ENCODE results near the gene CLN3.
"Not testable (repeated sequence)": the region's sequence is repeated elsewhere in the genome, so short reads cannot be mapped to it uniquely, and the experiment has no call there.

Gene CLN3

DNA sequence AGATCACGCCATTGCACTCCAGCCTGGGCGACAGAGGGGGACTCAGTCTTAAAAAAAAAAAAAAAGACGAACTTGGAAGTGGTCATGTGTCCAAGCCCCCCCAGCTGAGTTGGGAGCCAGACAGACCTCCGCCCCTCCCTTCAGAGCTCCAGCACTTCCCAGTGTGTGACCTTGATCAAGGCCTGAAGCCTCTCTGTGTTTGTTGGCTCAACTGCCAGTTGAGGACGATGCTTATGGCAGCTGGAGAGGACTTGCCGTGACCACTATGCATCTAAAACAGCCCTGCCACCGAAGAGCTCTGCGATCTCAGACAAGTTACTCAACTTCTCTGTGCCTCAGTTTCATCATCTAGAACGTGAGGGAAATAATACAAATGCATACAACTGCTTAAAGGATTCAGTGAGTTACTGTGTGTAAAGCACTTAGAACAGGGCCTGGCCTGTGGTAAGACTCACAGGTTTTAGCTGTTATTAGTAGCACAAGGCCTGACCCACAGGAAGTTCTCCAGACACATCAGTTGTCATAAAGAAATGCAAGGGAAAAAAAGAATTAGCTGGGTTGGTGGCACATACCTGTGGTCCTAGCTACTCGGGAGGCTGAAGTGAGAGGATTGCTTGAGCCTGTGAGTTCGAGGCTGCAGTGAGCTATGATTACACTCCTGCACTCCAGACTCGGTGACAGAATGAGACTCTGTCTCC lies 21.8 kb upstream of the CLN3 start:
- DNase-seq (ENCODE audit: low read depth in 2 of 2): no peak

DNA sequence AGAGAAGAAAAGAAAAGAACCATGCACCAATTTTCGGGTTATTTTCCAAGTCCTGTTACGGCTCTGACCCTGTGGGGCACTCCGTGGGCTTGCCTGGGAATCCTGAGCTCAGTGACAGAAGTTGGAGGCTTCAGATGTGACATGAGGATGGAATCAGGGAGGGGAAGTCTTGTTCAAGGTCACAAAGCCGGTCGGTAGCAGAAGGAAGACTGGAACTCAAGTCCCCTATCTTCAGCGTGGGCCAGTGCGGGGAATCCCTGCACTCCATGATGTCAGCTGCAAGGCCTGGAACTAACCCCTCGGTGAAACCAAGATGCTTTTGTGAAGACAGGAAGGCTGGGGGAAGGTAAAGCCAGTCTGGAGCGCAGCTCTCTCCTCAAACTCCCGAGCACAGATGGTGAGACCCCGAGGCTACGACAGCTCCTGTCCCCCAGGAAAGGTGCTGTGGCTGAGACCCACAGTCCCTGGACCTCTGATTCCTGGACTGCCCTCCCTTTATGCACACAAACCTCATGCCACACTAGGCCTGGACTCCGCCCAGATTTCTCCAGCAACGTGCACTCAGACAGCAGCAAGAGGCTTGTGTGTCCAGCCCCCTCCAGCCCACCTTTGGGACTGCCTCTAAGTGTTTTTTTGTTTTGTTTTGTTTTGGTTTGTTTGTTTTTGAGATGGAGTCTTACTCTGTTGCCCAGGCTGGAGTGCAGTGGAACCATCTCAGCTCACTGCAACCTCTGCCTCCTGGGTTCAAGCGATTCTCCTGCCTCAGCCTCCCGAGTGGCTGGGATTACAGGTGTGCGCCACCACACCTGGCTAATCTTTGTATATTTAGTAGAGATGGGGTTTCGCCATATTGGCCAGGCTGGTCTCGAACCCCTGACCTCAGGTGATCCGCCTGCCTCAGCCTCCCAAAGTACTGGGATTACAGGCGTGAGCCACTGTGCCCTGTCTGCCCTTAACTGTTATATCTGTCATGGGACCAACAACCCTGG lies 20.2 kb upstream of the CLN3 start:
- DNase-seq (ENCODE audit: low read depth in 2 of 2): no peak

DNA sequence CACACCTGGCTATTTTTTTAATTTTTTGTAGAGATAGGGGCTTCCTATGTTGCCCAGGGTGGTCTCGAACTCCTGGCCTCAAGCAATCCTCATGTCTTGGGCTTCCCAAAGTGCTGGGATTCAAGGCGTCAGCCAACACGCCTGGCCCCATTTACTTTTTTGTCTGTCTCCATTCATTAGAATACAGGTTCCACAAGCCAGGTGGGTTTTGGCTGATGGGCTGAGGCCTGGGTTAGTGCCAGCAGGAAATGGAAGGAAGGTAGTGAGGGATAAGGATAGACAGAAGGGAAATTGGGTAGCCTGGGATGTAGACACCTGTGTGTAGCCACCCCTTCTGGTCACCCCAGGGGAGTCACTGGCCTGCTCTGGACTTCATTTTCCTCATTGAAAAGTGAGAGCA lies 19.2 kb upstream of the CLN3 start:
- DNase-seq (ENCODE audit: low read depth in 2 of 2): no peak

DNA sequence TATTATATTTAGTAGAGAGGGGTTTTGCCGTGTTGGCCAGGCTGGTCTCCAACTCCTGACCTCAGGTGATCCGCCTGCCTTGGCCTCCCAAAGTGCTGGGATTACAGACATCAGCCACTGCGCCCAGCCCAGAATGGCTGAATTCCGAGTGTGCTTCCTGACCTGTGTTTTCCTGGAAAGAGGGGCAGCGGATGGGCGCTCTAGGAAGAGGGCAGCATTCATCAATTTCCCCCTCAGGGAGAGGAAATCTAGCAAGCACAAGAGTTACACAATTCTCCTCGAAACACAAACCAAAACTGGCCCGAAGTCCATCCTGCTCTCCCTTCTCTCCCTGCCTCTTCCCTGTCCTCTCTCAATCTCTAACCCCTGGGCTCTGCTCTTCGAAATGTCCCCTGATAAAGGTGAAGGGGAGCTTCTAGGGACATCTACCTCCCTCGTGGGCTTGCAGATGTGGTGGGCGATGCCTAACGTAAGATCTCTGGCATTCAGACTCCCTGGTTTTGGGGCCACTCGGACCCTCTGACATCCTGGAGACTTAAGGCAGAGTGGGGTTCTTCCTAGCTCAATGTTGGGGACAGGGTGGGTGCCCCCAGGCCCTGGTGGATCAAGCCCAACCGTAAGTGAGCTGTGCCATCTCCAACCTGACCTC lies 13.7 kb upstream of the CLN3 start:
- no peak for DNase-seq (ENCODE audit: low read depth in 2 of 2)

DNA sequence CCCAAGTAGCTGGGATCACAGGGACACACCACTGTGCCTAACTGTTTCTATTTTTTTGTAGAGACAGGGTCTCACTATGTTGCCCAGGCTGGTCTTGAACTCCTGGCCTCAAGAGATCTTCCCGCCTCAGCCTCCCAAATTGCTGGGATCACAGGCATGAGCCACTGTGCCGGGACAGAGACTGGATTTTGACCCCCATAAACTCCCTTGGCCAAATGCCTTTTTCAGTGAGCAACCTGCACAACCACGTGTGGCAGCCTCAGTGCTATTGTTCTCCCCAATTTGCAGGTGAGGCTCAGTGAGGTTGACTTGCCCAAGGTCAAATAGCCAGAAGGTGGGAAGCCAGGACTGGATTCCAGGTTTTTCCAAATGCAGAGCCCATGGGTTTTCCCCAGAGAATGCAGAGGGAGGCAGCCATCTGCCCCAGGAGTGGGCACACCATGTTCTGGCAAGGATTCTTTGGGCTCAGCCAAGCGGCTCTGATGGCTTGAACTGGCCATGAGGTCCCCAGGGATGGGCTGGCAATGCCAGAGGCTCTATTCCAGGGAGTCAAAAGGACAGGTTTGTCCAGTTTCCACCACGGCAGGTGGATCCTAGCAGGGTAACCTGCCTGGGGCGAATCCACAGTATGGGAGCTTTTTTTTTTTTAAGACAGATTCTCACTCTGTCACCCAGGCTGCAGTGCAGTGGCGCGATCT lies 13.0 kb upstream of the CLN3 start:
- no peak for DNase-seq (ENCODE audit: low read depth in 2 of 2)

DNA sequence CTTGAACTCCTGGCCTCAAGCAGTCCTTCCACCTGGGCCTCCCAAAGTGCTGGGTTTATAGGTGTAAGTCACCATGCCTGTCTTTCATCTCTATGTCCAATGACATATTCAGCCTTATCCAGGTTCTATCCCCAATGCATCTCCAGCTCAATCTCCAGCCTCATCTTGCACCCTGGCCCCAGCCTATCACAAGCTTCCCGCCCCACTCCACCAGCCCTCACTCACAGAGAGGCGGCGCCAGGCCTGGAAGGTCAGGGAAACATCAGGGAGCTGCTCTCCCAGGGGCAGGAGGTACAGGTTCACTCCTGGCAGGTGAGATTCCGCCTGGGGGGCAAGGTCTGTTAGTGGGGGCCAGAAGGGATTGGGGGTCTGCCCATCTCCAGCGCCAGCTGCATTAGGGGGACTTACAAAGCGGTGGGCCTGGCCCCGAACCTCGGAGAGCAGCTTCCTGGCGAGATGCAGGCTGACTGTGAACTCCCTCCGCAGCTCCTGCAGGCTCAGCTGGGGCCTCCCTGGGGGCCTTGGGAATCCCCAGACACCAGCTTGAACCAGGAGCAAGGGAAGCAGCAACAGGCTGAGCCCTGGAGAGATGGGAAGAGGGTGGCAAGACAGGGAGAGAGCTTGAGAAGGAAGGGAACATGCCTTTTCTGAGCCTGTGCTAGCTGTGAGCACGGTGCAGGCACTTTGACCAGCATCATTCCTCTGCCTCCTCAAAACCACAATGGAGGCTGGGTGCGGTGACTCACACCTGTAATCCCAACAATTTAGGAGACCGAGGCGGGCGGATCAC lies 11.8 kb upstream of the CLN3 start:
- DNase-seq (ENCODE audit: low read depth in 2 of 2): no peak

DNA sequence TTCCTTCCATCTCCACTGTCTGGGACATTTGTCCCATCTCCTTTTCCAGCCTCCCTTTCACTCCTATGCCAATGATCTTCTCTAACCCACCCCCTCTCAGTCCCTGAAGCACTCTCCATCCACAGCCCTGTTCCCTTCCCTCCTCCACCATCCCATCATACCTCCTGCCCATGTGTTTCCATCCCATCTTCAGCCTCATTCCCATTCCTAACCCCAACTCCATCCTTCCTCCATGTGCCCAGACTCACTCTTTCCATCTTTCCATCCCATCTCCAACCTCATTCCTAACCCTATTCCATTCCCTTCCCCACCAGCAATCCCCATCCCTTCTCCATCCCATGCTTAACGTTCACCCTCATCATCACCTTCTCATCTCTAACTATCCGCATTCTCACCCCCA lies 10.4 kb upstream of the CLN3 start:
- DNase-seq (ENCODE audit: low read depth in 2 of 2): no peak

DNA sequence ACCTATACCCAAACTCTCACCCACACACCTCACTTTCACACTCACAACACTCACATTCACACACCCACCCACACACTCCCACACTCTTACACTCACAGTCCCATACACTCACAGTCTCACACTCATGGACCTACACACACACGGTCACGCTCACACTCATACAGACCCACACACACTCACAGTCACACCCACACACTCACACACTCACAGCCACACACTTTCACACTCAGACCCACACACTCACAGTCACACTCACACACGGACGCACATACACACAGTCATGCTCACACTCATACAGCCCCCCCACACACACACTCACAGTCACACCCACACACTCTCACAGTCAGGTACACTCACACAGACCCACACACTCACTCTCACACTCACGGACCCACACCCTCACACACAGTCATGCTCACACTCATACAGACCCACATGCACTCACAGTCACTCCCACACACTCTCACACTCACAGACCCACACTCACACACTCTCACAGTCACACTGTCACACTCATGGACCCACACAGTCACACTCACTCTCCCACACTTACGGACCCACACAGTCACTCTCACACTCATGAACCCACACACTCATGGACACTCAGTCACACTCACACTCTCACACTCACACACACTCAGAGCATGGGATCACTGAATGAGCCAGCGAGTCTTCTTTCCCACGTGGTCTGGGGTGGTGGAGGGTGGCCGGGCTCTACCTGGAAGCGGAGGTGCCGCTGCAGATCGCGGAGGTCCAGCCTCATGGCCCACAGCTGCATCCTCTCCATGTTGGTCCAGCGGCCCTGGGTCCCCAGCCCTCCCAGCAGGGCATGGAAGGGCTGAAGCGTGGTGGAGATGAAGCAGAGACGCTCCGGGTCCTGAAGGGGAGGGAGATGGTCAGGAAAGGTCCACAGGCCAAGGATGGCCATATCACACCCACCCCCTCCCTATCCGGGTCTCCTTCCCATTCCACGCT lies 9.7 kb upstream of the CLN3 start:
- DNase-seq (ENCODE audit: low read depth in 2 of 2): no peak

DNA sequence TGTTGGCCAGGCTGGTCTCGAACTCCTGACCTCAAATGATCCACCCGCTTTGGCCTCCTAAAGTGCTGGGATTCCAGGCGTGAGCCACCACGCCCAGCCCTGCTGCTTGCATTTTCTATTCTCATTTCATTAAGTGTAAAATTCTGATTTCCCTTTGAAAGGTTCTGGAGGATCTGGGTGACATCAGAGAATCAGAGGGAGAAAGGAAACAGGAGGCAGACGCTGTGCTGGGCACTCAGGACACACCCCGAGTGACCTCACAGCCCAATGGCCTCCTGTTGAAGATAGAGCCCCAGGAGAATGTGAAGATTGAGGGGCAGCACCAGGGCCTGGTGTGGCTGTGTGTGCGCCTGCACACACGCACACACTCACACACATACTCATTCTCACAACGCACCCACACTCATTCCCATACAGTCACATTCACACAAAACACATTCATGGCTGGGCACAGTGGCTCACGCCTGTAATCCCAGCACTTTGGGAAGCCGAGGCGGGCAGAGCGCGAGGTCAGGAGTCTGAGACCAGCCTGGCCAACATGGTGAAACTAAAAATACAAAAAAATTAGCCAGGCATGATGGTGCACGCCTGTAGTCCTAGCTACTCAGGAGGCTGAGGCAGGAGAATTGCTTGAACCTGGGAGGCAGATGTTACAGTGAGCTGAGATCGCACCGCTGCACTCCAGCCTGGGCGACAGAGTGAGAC lies 8.8 kb upstream of the CLN3 start:
- not testable (repeated sequence) for DNase-seq (ENCODE audit: low read depth in 2 of 2)

DNA sequence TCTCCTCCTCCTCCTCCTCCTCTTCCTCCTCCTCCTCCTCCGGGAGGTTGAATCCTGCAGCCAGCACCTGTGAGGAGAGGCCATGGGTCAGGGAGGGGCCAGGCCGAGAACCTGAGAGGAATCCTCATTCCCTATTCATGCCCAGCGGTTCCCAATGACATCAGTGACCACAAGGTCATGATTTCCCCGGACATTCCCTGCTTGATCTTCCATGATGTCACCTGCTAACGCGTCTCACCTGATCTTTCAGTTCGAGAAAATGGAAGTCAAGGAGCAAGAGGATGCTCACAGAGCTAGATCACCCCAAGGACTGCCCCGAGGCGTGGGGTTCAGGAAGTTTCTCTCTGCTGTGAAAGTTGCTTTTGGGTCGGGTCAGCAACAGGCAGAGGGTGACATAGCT lies 8.0 kb upstream of the CLN3 start:
- DNase-seq (ENCODE audit: low read depth in 2 of 2): no peak

DNA sequence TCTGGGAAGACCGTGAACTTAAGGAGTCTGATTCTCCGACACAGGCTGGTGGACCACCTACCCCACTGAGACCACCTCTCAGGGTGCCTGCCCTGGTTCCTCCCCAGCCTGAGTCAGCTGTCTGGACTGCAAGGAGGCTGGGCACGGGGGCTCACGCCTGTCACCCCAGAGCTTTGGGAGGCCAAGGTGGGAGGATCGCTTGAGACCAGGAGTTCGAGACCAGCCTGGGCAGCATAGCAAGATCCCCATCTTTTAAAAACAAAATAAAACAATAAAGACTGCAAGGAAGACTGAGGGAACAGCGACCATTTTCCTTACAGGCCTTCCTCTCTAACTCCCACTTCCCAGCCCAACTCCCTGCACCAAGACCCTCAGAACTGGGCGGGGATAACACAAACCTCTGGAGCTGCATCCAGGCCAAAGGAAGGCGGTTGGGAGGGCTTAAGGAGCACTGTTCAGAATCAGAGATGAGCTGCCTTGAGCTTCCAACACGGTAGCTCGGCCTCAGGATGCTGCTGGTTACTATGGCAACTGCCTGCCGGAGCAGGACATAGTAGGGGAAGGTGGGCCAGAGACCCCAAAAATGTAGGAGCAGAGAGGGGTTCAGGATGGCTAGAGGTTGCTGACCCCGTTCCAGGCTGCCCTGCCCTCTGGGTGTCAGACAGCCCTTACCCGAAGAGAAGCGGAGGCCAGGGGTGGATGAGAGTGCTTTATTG lies 7.0 kb upstream of the CLN3 start:
- no peak for DNase-seq (ENCODE audit: low read depth in 2 of 2)

DNA sequence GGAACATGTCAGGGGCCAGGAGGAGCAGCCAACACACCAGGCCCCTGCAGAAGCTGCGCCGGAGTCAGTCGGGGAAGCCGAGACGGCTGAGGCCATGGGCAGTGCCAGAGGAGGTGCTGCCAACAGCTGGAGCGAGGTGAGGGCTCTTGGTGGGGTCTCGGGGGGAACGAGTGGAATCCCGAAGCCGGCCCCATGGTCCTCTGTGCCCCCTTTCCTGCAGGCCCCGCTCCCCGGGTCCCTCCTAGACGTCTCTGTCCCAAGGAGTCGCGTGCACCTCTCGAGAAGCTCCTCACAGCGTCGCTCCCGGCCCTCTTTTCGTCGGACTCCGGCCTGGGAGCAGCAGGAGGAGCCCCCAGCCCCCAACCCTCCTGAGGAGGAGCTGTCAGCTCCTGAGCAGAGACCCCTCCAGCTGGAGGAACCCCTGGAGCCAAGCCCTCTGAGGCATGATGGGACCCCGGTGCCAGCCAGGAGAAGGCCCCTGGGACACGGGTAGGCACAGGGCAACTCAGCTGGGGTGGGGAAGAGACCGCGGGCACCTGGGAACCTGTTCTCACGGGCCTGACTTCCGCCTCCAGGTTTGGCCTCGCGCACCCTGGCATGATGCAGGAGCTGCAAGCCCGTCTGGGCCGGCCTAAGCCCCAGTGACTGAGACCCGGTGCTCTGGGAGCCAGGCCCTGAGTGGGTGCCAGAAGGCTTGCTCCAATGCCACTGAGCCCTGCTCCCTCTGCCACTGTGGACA lies 6.2 kb upstream of the CLN3 start:
- no peak for DNase-seq (ENCODE audit: low read depth in 2 of 2)

DNA sequence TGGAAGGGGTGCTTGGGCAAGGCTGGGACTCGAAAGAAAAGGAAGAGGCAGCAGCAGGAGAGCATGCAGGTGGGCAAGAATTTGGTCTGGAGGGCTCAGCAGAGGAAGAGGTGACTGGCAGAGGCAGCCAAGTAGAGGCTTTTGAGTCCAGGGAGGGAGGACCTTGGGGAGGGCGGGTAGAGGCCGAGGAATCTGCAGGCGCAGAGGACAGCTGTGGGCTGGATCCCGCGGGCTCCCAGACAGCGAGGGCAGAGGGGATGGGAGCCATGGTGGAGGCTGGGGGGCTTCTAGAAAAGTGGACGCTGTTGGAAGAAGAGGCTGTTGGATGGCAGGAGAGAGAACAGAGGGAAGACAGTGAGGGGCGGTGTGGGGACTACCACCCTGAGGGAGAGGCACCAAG lies 5.5 kb upstream of the CLN3 start:
- DNase-seq (ENCODE audit: low read depth in 2 of 2): no peak

DNA sequence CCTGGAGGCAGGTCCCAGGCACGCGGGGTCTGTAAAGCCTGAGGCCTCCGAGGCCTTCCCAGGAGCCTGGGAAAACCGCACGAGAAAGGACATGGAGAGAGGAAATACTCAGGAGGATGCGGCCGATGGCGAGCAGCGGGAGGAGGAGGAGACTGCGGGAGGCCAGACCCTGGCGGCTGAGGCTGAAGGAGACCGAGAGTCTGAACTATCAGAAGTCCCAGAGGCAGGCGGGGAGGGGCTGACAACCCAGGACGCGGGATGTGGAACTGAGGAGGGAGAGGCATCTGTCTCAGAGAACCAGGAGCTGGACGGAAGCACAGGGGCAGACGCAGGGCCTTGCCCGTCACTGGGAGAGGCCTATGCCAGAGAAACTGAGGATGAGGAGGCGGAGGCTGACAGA lies 5.0 kb upstream of the CLN3 start:
- DNase-seq (ENCODE audit: low read depth in 2 of 2): no peak

DNA sequence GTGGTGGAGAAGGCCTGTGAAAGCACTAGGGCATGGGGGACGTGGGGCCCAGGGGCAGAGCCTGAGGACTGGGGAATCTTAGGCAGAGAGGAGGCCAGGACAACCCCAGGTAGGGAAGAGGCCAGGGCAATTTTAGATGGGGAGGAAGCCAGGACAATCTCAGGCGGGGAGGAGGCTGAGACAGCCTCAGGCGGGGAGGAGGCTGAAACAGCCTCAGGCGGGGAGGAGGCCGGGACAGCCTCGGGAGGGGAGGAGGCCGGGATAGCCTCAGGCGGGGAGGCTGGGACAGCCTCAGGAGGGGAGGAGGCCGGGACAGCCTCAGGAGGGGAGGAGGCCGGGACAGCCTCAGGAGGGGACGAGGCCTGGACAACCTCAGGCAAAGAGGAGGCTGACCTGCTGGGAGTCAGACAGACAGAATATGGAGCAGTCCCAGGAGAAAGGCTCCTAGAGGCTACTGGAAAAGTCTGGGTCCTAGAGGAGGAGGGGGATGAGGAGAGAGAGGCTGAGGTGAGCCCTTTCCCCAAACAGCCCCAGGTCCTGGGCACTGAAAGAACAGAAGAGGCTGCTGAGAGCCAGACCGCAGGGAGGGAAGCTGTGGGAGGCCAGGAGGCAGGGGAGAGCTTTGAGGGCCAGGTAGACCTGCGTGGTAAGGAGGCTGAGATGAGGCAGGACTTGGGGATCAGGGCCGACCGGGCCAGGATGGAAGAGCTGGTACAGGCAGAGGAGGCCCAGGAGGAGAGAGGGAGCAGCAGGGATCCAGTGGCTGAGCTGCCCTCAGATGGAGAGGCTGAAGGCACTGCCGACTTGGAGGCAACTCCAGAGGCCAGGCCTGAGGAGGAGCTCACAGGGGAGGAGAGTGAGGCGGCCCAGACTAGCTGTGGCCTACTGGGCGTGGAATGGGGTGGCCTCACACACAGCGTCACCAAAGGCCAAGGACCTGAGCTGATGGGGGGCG lies 4.2 kb upstream of the CLN3 start:
- no peak for DNase-seq (ENCODE audit: low read depth in 2 of 2)

DNA sequence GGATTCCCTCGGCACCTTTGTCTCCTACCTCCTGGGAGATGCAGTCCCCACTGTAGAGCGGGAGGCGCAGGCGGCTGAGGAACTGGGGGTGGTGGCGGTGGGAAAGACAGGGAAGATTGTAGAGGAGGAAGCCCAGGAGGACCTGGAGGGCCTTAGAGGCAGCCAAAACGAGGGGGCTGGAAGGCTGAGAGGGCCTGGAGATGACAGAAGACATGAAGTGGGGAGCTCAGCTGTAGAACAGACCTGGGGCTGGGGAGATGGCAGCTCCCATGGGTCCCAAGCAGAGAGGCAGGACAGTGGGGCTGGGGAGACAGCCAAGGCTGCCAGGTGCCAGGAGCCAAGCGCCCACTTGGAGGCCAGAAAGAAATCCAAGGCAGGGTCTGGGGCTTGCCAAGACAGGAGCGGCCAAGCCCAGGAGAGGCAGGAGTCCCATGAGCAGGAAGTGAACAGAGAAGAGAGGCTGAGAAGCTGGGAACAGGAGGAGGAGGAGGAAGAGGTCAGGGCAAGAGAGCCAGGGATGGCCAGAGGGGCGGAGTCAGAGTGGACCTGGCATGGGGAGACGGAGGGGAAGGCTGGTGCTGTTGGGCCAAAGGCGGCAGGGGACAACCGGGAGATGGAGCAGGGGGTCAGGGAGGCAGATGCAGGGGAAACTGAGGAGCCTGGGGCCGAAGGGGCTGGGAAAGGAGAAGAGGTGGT lies 3.4 kb upstream of the CLN3 start:
- no peak for DNase-seq (ENCODE audit: low read depth in 2 of 2)
